ENCODE data around the gene TET2. TPM values are rescaled to one million over a fixed set of nuclear protein-coding genes. Genes with fewer than 3 reads are reported as not detected.

Gene TET2
- total and polyA plus RNA-seq, 2 of the 4 experiments (the other 2 are of a cell fraction), result 5.6 to 25.3 TPM

- ChIA-PET CTCF (no interaction called here), POLR2A (ENCODE audit: unreplicated experiment) (no interaction called here)
- peak overlapping the region; percentile 59 for H3K27ac ChIP-seq (ENCODE audit: insufficient read depth, low read length)
- H3K9me3 ChIP-seq (ENCODE audit: control insufficient read depth, insufficient read depth, low read length), result no peaks in the 10 kb centered on the region
- H3K14ac ChIP-seq (replicated peaks; ENCODE audit: low read depth, low read length), result peak overlapping the region; percentile 66
- peak overlapping the region; percentile 32; the same call in 1 of the 2 replicates for H2BK20ac ChIP-seq (ENCODE audit: low read depth, low read length)
- H4K8ac ChIP-seq (ENCODE audit: low read depth in 2 of 2, low read length in 2 of 2), result peak overlapping the region in 1 of 2 experiments; percentile 1; a peak in 1 of 4 replicates
- no peak overlapping the region for H3K56ac ChIP-seq (ENCODE audit: extremely low read depth, insufficient read depth, low read length)
- H3K9ac ChIP-seq (ENCODE audit: low read depth, low read length), result no peak overlapping the region
- no peak overlapping the region for H3K4me3 ChIP-seq (ENCODE audit: insufficient read depth, low read depth, low read length)
- H3K36me3 ChIP-seq (ENCODE audit: control insufficient read depth, insufficient read depth, low read length), result peaks cover 10% of the 10 kb centered on the region
- H3K79me1 ChIP-seq (ENCODE audit: low read depth in 1 of 2, low read length in 2 of 2), result no peaks in the 10 kb centered on the region
- no peak overlapping the region for H2BK120ac ChIP-seq (ENCODE audit: low read depth, low read length)
- peak overlapping the region; percentile 45; the same call in 1 of the 2 replicates for H2AK5ac ChIP-seq (ENCODE audit: low read depth, low read length)
- intact Hi-C loops (cut with micrococcal nuclease), result loop anchor here (2.0 to 5.0 kb wide), 2 partner anchors 134 to 192 kb away; partner anchors contain the start of genes PPA2 and TET2
- H3K27me3 ChIP-seq (ENCODE audit: control insufficient read depth, insufficient read depth, low read length), result no peaks in the 10 kb centered on the region
- peak overlapping the region; percentile 33 for H3K23ac ChIP-seq (ENCODE audit: low read depth, low read length)
- TF ChIP-seq NFE2L2 (IDR thresholded peaks at IDR 0.05; ENCODE audit: low read depth, low read length) (no peak), RCOR1 (IDR thresholded peaks at IDR 0.05; ENCODE audit: insufficient replicate concordance, low read length) (peak; percentile 62), RFX5 (IDR thresholded peaks at IDR 0.05; ENCODE audit: low read depth, low read length) (no peak), FOS (IDR thresholded peaks at IDR 0.05; ENCODE audit: low read depth, low read length) (0 out of 2 replicates have a peak, but pooled peaks have one; percentile 26), MXI1 (IDR thresholded peaks at IDR 0.05; ENCODE audit: borderline replicate concordance, low read depth, low read length) (no peak), MAZ (IDR thresholded peaks at IDR 0.05; ENCODE audit: borderline replicate concordance, low read depth, low read length) (no peak), POLR2A (IDR thresholded peaks at IDR 0.05; ENCODE audit: low read depth, low read length) (no peak), CHD1 (IDR thresholded peaks at IDR 0.05; ENCODE audit: low read depth, low read length) (no peak), ELK1 (IDR thresholded peaks at IDR 0.05; ENCODE audit: borderline replicate concordance, low read depth, low read length) (no peak), RAD21 (IDR thresholded peaks at IDR 0.05; ENCODE audit: low read length) (no peak), SMC3 (IDR thresholded peaks at IDR 0.05; ENCODE audit: low read depth, low read length) (no peak), MAFK (IDR thresholded peaks at IDR 0.05; ENCODE audit: low read depth, low read length) (no peak), BHLHE40 (IDR thresholded peaks at IDR 0.05; ENCODE audit: low read depth, low read length) (no peak; the same call in 1 of the 2 replicates), CEBPB (IDR thresholded peaks at IDR 0.05; ENCODE audit: low read depth, low read length) (peak; percentile 51)
- TF ChIP-seq, protein P1, sequence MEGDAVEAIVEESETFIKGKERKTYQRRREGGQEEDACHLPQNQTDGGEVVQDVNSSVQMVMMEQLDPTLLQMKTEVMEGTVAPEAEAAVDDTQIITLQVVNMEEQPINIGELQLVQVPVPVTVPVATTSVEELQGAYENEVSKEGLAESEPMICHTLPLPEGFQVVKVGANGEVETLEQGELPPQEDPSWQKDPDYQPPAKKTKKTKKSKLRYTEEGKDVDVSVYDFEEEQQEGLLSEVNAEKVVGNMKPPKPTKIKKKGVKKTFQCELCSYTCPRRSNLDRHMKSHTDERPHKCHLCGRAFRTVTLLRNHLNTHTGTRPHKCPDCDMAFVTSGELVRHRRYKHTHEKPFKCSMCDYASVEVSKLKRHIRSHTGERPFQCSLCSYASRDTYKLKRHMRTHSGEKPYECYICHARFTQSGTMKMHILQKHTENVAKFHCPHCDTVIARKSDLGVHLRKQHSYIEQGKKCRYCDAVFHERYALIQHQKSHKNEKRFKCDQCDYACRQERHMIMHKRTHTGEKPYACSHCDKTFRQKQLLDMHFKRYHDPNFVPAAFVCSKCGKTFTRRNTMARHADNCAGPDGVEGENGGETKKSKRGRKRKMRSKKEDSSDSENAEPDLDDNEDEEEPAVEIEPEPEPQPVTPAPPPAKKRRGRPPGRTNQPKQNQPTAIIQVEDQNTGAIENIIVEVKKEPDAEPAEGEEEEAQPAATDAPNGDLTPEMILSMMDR (conservative IDR thresholded peaks at IDR 0.05; ENCODE audit: low read depth, low read length), result no peak
- 0 out of 2 replicates have a peak overlapping the region, but pooled peaks have one; percentile 30 for H3K18ac ChIP-seq (ENCODE audit: low read depth, low read length)
- no TSS peak for BruUV-seq (replicated peaks)
- H3K4me2 ChIP-seq (ENCODE audit: low read depth, low read length), result peak overlapping the region; percentile 46; the same call in 1 of the 2 replicates
- peaks cover 8% of the 10 kb centered on the region for H3K9me1 ChIP-seq (ENCODE audit: insufficient read depth, low read length)
- H3K4ac ChIP-seq (ENCODE audit: low read depth, low read length), result peak overlapping the region; percentile 75
- peak overlapping the region; percentile 58 for H2AK9ac ChIP-seq (replicated peaks; ENCODE audit: low read depth, low read length, poor library complexity)
- H4K5ac ChIP-seq (ENCODE audit: low read depth, low read length), result 0 out of 2 replicates have a peak overlapping the region, but pooled peaks have one; percentile 28
- no peak overlapping the region for H2BK15ac ChIP-seq (ENCODE audit: low read depth, low read length)
- H4K91ac ChIP-seq (ENCODE audit: insufficient read depth, low read depth, low read length), result no peak overlapping the region
- peak overlapping the region; percentile 26 for H2AFZ ChIP-seq (replicated peaks; ENCODE audit: low read length, poor library complexity)
- DNase-seq, result peak; percentile 97
- dilution Hi-C loops (cut with HindIII; ENCODE audit: low sequenced_read_pairs, unreplicated experiment), result no loop called here
- H2BK5ac ChIP-seq (ENCODE audit: low read depth, low read length, poor library complexity, severe bottlenecking), result peak overlapping the region; percentile 60
- H3K4me1 ChIP-seq (ENCODE audit: control insufficient read depth, insufficient read depth, low read length), result peaks cover 8% of the 10 kb centered on the region
- peaks cover 10% of the 10 kb centered on the region; the same call in 1 of the 2 replicates for H4K20me1 ChIP-seq (ENCODE audit: insufficient read depth, low read length)
- peak; percentile 95 for ATAC-seq (ENCODE audit: low read depth)
- in situ Hi-C loops (cut with MboI; ENCODE audit: low sequenced_read_pairs), result no loop called here
- no CpG with 5 or more reads among the region's 1 CpG for WGBS, 2 experiments (ENCODE audit: extremely low coverage in 2 of 2, insufficient read length in 1 of 2)
These were observed 133.9 kb downstream of the TET2 start for GRCh38 chr4:105280338-105281123.
